Osteoblast (primary cell): ENCODE results near the gene PEAK3. TPM values are rescaled to one million over a fixed set of nuclear protein-coding genes. Genes with fewer than 3 reads are reported as not detected.

Experiments
- DNase-seq: peaks from one replicate; pipeline ENCODE4 v3.0.0; 2011; ENCODE audit warnings: low spot score, mixed read lengths; ENCODE audit not compliant: insufficient read length; ENCODE audit errors: missing footprints
- H2AFZ ChIP-seq: 2 replicates; pipeline ENCODE4 v1.6.0; 2011; ENCODE audit warnings: mild to moderate bottlenecking, low read length
- H3K27ac ChIP-seq: 2 replicates; pipeline ENCODE4 v1.5.1; 2011; ENCODE audit warnings: mild to moderate bottlenecking, low read depth, low read length, moderate library complexity
- H3K27me3 ChIP-seq: 2 replicates; pipeline ENCODE4 v1.6.0; 2012; ENCODE audit warnings: mild to moderate bottlenecking, control low read depth, inconsistent platforms, low read length, moderate library complexity; ENCODE audit not compliant: insufficient read depth
- H3K36me3 ChIP-seq: 2 replicates; pipeline ENCODE4 v1.5.1; 2011; ENCODE audit warnings: mild to moderate bottlenecking, low read length, control low read depth, moderate library complexity; ENCODE audit not compliant: insufficient read depth
- H3K4me1 ChIP-seq: 2 replicates; pipeline ENCODE4 v1.5.1; 2011; ENCODE audit warnings: mild to moderate bottlenecking, low read length, control low read depth, moderate library complexity; ENCODE audit not compliant: insufficient read depth
- H3K4me2 ChIP-seq: 2 replicates; pipeline ENCODE4 v1.6.0; 2011; ENCODE audit warnings: mild to moderate bottlenecking, low read length; ENCODE audit not compliant: insufficient read depth
- H3K4me3 ChIP-seq: fragments of 200-600 bp; sonication (generic); 3 replicates; pipeline ENCODE4 v1.5.1; 2012; ENCODE audit warnings: mild to moderate bottlenecking, low read length, inconsistent platforms; ENCODE audit not compliant: insufficient read depth
- H3K79me2 ChIP-seq: 2 replicates; pipeline ENCODE4 v1.6.0; 2012; ENCODE audit warnings: mild to moderate bottlenecking, low read length, control low read depth, inconsistent platforms; ENCODE audit not compliant: insufficient read depth
- H3K9me3 ChIP-seq: 2 replicates; pipeline ENCODE4 v1.5.1; 2011; ENCODE audit warnings: low read depth, low read length, control low read depth
- H4K20me1 ChIP-seq: 2 replicates; pipeline ENCODE4 v1.6.0; 2012; ENCODE audit warnings: mild to moderate bottlenecking, low read length, control low read depth; ENCODE audit not compliant: insufficient read depth
- CTCF ChIP-seq: IDR thresholded peaks from 2 replicates; pipeline ENCODE4 v1.5.1; 2011; ENCODE audit warnings: mild to moderate bottlenecking, low read depth, low read length, moderate library complexity; ENCODE audit errors: extremely low read depth
- total RNA-seq: library from RNA; depleted of rRNA; stranded (reverse); fragments of >200 nt; gene quantifications from 2 replicates; pipeline ENCODE4 v1.2.3, GENCODE V29; 2012

PEAK3 gene
- total RNA-seq, 1 donor, result not detected

- Histone ChIP-seq H3K27ac (no peak overlapping the region), H3K4me1 (peaks cover 8% of the 10 kb centered on the region), H3K9me3 (no peaks in the 10 kb centered on the region), H3K4me2 (no peak overlapping the region), H3K27me3 (peaks cover 51% of the 10 kb centered on the region), H4K20me1 (peaks cover 17% of the 10 kb centered on the region), H3K4me3 (no peak overlapping the region), H3K36me3 (no peaks in the 10 kb centered on the region), H2AFZ (no peak overlapping the region), H3K79me2 (no peaks in the 10 kb centered on the region)
- no peak for TF ChIP-seq CTCF
- DNase-seq, result peak; percentile 85
Measured at GRCh38 chr19:2305452-2306280, 23.7 kb upstream of the PEAK3 start.

GRCh38 chr19:2303211-2303798 lies 21.3 kb upstream of the PEAK3 start:
- H3K27ac ChIP-seq, result no peak overlapping the region
- H2AFZ ChIP-seq, result no peak overlapping the region
- TF ChIP-seq CTCF, result no peak
- no peak overlapping the region for H3K4me2 ChIP-seq
- peak; percentile 76 for DNase-seq
- no peaks in the 10 kb centered on the region for H3K79me2 ChIP-seq
- no peaks in the 10 kb centered on the region for H3K9me3 ChIP-seq
- H4K20me1 ChIP-seq, result peaks cover 14% of the 10 kb centered on the region
- no peaks in the 10 kb centered on the region for H3K4me1 ChIP-seq
- peaks cover 39% of the 10 kb centered on the region for H3K27me3 ChIP-seq
- no peak overlapping the region for H3K4me3 ChIP-seq
- H3K36me3 ChIP-seq, result no peaks in the 10 kb centered on the region

- H2AFZ ChIP-seq, result no peak overlapping the region
- no peak overlapping the region for H3K27ac ChIP-seq
- no peak for TF ChIP-seq CTCF
- H3K9me3 ChIP-seq, result no peaks in the 10 kb centered on the region
- no peaks in the 10 kb centered on the region for H3K79me2 ChIP-seq
- DNase-seq, result peak; percentile 95
- H3K4me1 ChIP-seq, result no peaks in the 10 kb centered on the region
- no peak overlapping the region for H3K4me3 ChIP-seq
- H3K4me2 ChIP-seq, result peak overlapping the region; percentile 33
- peaks cover 14% of the 10 kb centered on the region for H4K20me1 ChIP-seq
- no peaks in the 10 kb centered on the region for H3K36me3 ChIP-seq
- peaks cover 34% of the 10 kb centered on the region for H3K27me3 ChIP-seq
Measured at GRCh38 chr19:2302319-2303210, 20.6 kb upstream of the PEAK3 start.

GRCh38 chr19:2300533-2300932 lies 18.6 kb upstream of the PEAK3 start:
- TF ChIP-seq CTCF, result no peak
- Histone ChIP-seq H3K36me3 (no peaks in the 10 kb centered on the region), H3K27ac (no peak overlapping the region), H3K79me2 (no peaks in the 10 kb centered on the region), H3K4me1 (no peaks in the 10 kb centered on the region), H2AFZ (no peak overlapping the region), H3K9me3 (no peaks in the 10 kb centered on the region), H3K4me3 (no peak overlapping the region), H3K4me2 (no peak overlapping the region), H3K27me3 (peaks cover 18% of the 10 kb centered on the region), H4K20me1 (peaks cover 11% of the 10 kb centered on the region)
- DNase-seq, result peak; percentile 45
